B cell (primary cell): ENCODE data around the gene ERC2. TPM values are rescaled to one million over a fixed set of nuclear protein-coding genes. Genes with fewer than 3 reads are reported as not detected.

ENCODE experiments used
- ATAC-seq: fragments of 200-7000 bp; cut with Tn5 transposase; one replicate; pipeline ENCODE4 v1.10.0; 2021; ENCODE audit warnings: low read depth, mild to moderate bottlenecking, moderate number of reproducible peaks, moderate library complexity
- CTCF ChIA-PET: fragments of 350-600 bp; sonication (Branson Sonifier 250); formaldehyde crosslinking; loops from one replicate; lab custom pipeline; 2021; ENCODE audit warnings: antibody characterized with exemption, inconsistent platforms; lab: Charles Lee
- POLR2A ChIA-PET: fragments of 350-600 bp; sonication (Branson Sonifier 250); formaldehyde crosslinking; loops from one replicate; lab custom pipeline; 2021; ENCODE audit warnings: antibody characterized with exemption; lab: Charles Lee
- DNase-seq: peaks from one replicate; pipeline ENCODE4 v3.0.0; 2013
- H2AFZ ChIP-seq: 2 replicates; pipeline ENCODE4 v1.6.1; 2012; ENCODE audit warnings: mild to moderate bottlenecking, low read depth, low read length; ENCODE audit not compliant: insufficient read depth, poor library complexity, severe bottlenecking
- H3K27ac ChIP-seq, 2 donors: 1 replicate in 1 of 2; 2 replicates in 1 of 2; pipeline ENCODE4 v1.5.1; 2012 to 2013; ENCODE audit warnings: low read length in 2 of 2, mild to moderate bottlenecking in 2 of 2, moderate library complexity in 1 of 2
- H3K27me3 ChIP-seq, 4 experiments: fragments of 200-600 bp in 1 of 4; sonication (generic) in 1 of 4; replicated peaks in 1 of 4; 1 replicate in 2 of 4; 2 replicates in 2 of 4; pipeline versions ENCODE4 v1.6.1 to v1.7.0; 2013 to 2016; ENCODE audit warnings: low read length in 3 of 4, mild to moderate bottlenecking in 2 of 4, mixed read lengths in 1 of 4, moderate library complexity in 1 of 4; ENCODE audit not compliant: insufficient read depth in 4 of 4, control insufficient read depth in 3 of 4; ENCODE audit errors: control extremely low read depth in 1 of 4
- H3K36me3 ChIP-seq, 2 experiments: replicated peaks in 1 of 2; 1 replicate in 1 of 2; 2 replicates in 1 of 2; pipeline versions ENCODE4 v1.6.1 to v1.7.1; 2013; ENCODE audit warnings: low read length in 1 of 2; ENCODE audit not compliant: insufficient read depth in 2 of 2, control insufficient read depth in 1 of 2; ENCODE audit errors: control extremely low read depth in 1 of 2, extremely low read depth in 1 of 2
- H3K4me1 ChIP-seq, 2 donors: fragments of 200-600 bp in 1 of 2; sonication (generic) in 1 of 2; 1 replicate in 1 of 2; 2 replicates in 1 of 2; pipeline versions ENCODE4 v1.5.1 to v1.6.1; 2013 to 2017; ENCODE audit warnings: low read length in 2 of 2; ENCODE audit not compliant: control insufficient read depth in 2 of 2, insufficient read depth in 2 of 2
- H3K4me2 ChIP-seq: replicated peaks from 2 replicates; pipeline ENCODE3; 2012; ENCODE audit warnings: mild to moderate bottlenecking, low read depth, low read length; ENCODE audit not compliant: poor library complexity, severe bottlenecking
- H3K4me3 ChIP-seq, 5 experiments: fragments of 200-600 bp in 1 of 5; sonication (generic) in 1 of 5; 1 replicate in 3 of 5; 2 replicates in 2 of 5; pipeline versions ENCODE4 v1.5.1 to v1.7.0; 2011 to 2016; ENCODE audit warnings: low read length in 4 of 5, mild to moderate bottlenecking in 4 of 5, low read depth in 2 of 5, control low read depth in 1 of 5, moderate library complexity in 1 of 5; ENCODE audit not compliant: insufficient read depth in 1 of 5; ENCODE audit errors: control extremely low read depth in 1 of 5, extremely low read depth in 1 of 5
- H3K79me2 ChIP-seq: fragments of 200-600 bp; sonication (generic); one replicate; pipeline ENCODE4 v1.6.0; 2016; ENCODE audit warnings: low read length; ENCODE audit not compliant: control insufficient read depth, insufficient read depth
- H3K9ac ChIP-seq: fragments of 200-600 bp; sonication (generic); 2 replicates; pipeline ENCODE4 v1.6.1; 2017; ENCODE audit warnings: mild to moderate bottlenecking, low read length, moderate library complexity
- H3K9me3 ChIP-seq, 3 donors: one replicate each; pipeline versions ENCODE4 v1.6.1 to v1.7.1; 2013; ENCODE audit warnings: low read length in 2 of 3; ENCODE audit not compliant: control insufficient read depth in 2 of 3, insufficient read depth in 1 of 3; ENCODE audit errors: control extremely low read depth in 1 of 3
- H4K20me1 ChIP-seq: 2 replicates; pipeline ENCODE4 v1.6.0; 2012; ENCODE audit warnings: mild to moderate bottlenecking, low read length; ENCODE audit not compliant: insufficient read depth, control insufficient read depth, poor library complexity, severe bottlenecking
- H3K27ac Mint-ChIP-seq: one replicate; pipeline ENCODE4 v1.8.0; 2021; ENCODE audit warnings: mixed read lengths
- H3K27me3 Mint-ChIP-seq: one replicate; pipeline ENCODE4 v1.8.0; 2021; ENCODE audit warnings: mixed read lengths
- H3K4me1 Mint-ChIP-seq: one replicate; pipeline ENCODE4 v1.8.0; 2021; ENCODE audit warnings: mixed read lengths
- H3K4me3 Mint-ChIP-seq: one replicate; pipeline ENCODE4 v1.8.0; 2021; ENCODE audit warnings: mixed read lengths
- H3K9me3 Mint-ChIP-seq: one replicate; pipeline ENCODE4 v1.8.0; 2022; ENCODE audit warnings: mixed read lengths; ENCODE audit not compliant: insufficient read depth
- EZH2 ChIP-seq: IDR thresholded peaks from 2 replicates; pipeline ENCODE4 v1.6.1; 2012; ENCODE audit warnings: borderline replicate concordance, low read depth, mild to moderate bottlenecking, moderate library complexity, low read length; ENCODE audit not compliant: insufficient read depth, poor library complexity, severe bottlenecking
- WGBS: methylation state at CpG from one replicate; pipeline ENCODE4 v1.1.5; 2013; ENCODE audit warnings: missing lambda C conversion rate; ENCODE audit not compliant: insufficient coverage; 5-methylcytosine and 5-hydroxymethylcytosine counted together
- intact Hi-C: fragments of 100-400 bp; cut with micrococcal nuclease; formaldehyde crosslinking; loops from one replicate; pipeline ENCODE4 v1.10.0; 2022
- polyA plus RNA-seq: library from polyadenylated mRNA; depleted of rRNA; stranded (reverse); fragments of >200 nt; gene quantifications from 2 replicates; pipeline ENCODE4 v1.2.3, GENCODE V29; 2012
- total RNA-seq, 2 donors: library from RNA; stranded (reverse); fragments of 120-200 nt in 1 of 2; gene quantifications; 1 replicate in 1 of 2; 2 replicates in 1 of 2; pipeline versions ENCODE4 v1.2.3 to v1.2.4, GENCODE V29; 2013 to 2022
- TF ChIP-seq, protein P1 (sequence below): fragments of 200-600 bp; IDR thresholded peaks from one replicate; pipeline ENCODE4 v1.8.0; 2022; ENCODE audit warnings: antibody characterized with exemption, mild to moderate bottlenecking

Gene ERC2
- total and polyA plus RNA-seq, 2 donors (not counting 1 experiment from before 2014, with no cell fraction given) = not detected

- no peaks in the 10 kb centered on the region for H3K27me3 ChIP-seq
- H3K79me2 ChIP-seq = no peaks in the 10 kb centered on the region
- H4K20me1 ChIP-seq = no peaks in the 10 kb centered on the region
- Mint-ChIP-seq H3K27me3 (peaks cover 17% of the 10 kb centered on the region), H3K4me1 (no peaks in the 10 kb centered on the region), H3K27ac (no peak overlapping the region), H3K9me3 (no peaks in the 10 kb centered on the region), H3K4me3 (no peak overlapping the region)
- no peak overlapping the region for H3K4me3 ChIP-seq
- no peaks in the 10 kb centered on the region for H3K36me3 ChIP-seq
- ATAC-seq = no peak
- TF ChIP-seq, protein P1, sequence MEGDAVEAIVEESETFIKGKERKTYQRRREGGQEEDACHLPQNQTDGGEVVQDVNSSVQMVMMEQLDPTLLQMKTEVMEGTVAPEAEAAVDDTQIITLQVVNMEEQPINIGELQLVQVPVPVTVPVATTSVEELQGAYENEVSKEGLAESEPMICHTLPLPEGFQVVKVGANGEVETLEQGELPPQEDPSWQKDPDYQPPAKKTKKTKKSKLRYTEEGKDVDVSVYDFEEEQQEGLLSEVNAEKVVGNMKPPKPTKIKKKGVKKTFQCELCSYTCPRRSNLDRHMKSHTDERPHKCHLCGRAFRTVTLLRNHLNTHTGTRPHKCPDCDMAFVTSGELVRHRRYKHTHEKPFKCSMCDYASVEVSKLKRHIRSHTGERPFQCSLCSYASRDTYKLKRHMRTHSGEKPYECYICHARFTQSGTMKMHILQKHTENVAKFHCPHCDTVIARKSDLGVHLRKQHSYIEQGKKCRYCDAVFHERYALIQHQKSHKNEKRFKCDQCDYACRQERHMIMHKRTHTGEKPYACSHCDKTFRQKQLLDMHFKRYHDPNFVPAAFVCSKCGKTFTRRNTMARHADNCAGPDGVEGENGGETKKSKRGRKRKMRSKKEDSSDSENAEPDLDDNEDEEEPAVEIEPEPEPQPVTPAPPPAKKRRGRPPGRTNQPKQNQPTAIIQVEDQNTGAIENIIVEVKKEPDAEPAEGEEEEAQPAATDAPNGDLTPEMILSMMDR = no peak
- TF ChIP-seq EZH2 = no peak
- no peak overlapping the region for H3K4me2 ChIP-seq
- POLR2A ChIA-PET = no interaction called here
- 89% methylated on average over 3 of the region's 4 CpGs for WGBS
- CTCF ChIA-PET = no interaction called here
- no peak for DNase-seq
- H2AFZ ChIP-seq = no peak overlapping the region
- no peak overlapping the region for H3K9ac ChIP-seq
- H3K27ac ChIP-seq = no peak overlapping the region
- intact Hi-C loops = no loop called here
- no peaks in the 10 kb centered on the region for H3K4me1 ChIP-seq
- no peaks in the 10 kb centered on the region for H3K9me3 ChIP-seq
Measured at GRCh38 chr3:56366641-56367162, 101.6 kb downstream of the ERC2 start.

DNA sequence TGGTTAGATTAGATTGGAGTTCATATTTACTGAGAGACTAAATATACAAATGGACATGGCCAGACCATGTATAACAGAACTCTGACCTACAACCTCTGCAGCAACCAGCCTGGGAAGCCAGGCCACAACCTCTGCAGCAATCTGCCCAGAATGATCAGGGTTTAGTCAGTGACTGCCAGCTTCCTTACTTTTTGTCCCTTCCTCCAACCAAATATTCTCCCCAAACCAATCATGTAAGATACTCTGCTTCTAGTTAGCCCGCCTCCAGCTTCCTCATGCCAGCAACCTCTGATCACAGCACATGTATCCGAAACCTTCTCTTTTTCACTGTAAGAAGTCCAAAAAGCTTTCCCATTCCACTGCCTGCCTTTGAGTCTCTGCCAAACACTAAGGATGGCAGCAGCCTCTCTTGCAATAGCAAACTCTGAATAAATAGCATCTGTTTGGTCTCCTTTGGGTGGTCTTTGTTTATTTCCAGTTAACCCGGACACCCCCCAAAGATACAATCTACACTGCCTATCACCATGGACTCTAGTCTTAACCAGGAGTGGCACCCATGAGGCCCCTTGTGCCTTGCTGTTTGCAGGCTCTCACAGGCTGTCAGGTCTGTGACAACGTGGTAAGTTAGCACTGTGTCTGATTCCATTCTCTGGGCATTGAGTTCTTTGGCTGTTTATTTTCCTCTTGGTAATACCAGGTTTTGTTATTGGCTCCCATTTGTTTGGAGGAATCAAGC lies 102.2 kb downstream of the ERC2 start:
- CTCF ChIA-PET = no interaction called here
- Mint-ChIP-seq H3K27me3 (peaks cover 17% of the 10 kb centered on the region), H3K4me3 (no peak overlapping the region), H3K9me3 (no peaks in the 10 kb centered on the region), H3K4me1 (no peaks in the 10 kb centered on the region), H3K27ac (no peak overlapping the region)
- DNase-seq (no peak), ATAC-seq (no peak)
- 77% methylated on average over 4 of the region's 4 CpGs for WGBS
- no peak for TF ChIP-seq EZH2
- TF ChIP-seq, protein P1 = no peak
- Histone ChIP-seq H3K9ac (no peak overlapping the region), H3K27me3 (no peaks in the 10 kb centered on the region), H2AFZ (no peak overlapping the region), H3K9me3 (no peaks in the 10 kb centered on the region), H4K20me1 (no peaks in the 10 kb centered on the region), H3K4me1 (no peaks in the 10 kb centered on the region), H3K27ac (no peak overlapping the region), H3K4me2 (no peak overlapping the region), H3K79me2 (no peaks in the 10 kb centered on the region), H3K4me3 (no peak overlapping the region), H3K36me3 (no peaks in the 10 kb centered on the region)
- POLR2A ChIA-PET = no interaction called here
- intact Hi-C loops = no loop called here
